Neural progenitor cell (in vitro differentiated cells): ENCODE measurements around the gene UBE2S. TPM values are rescaled to one million over a fixed set of nuclear protein-coding genes. Genes with fewer than 3 reads are reported as not detected.

Experiments
- DNase-seq: peaks from one replicate; pipeline ENCODE4 v3.0.0-alpha.2; 2016; ENCODE audit warnings: low spot score
- H2AFZ ChIP-seq: fragments of 200-600 bp; sonication (generic); replicated peaks from 2 replicates; pipeline ENCODE4 v1.6.1; 2016; ENCODE audit warnings: antibody characterized with exemption
- H3F3A ChIP-seq: fragments of 200-600 bp; sonication (generic); 2 replicates; pipeline ENCODE4 v1.6.1; 2016; ENCODE audit warnings: antibody characterized with exemption, low read depth
- H3K27ac ChIP-seq: fragments of 200-600 bp; sonication (generic); 2 replicates; pipeline ENCODE4 v1.5.1; 2016; ENCODE audit warnings: mild to moderate bottlenecking
- H3K27me3 ChIP-seq: fragments of 200-600 bp; sonication (generic); 2 replicates; pipeline ENCODE4 v1.6.1; 2016; ENCODE audit warnings: mild to moderate bottlenecking, moderate library complexity
- H3K36me3 ChIP-seq: fragments of 200-600 bp; sonication (generic); 2 replicates; pipeline ENCODE4 v1.5.1; 2016
- H3K4me1 ChIP-seq: fragments of 200-600 bp; sonication (generic); 2 replicates; pipeline ENCODE4 v1.6.1; 2016; ENCODE audit warnings: mixed run types
- H3K4me2 ChIP-seq: fragments of 200-600 bp; sonication (generic); 2 replicates; pipeline ENCODE4 v1.6.1; 2016
- H3K4me3 ChIP-seq: fragments of 200-600 bp; sonication (generic); 2 replicates; pipeline ENCODE4 v1.5.1; 2016
- H3K79me2 ChIP-seq: fragments of 200-600 bp; sonication (generic); 2 replicates; pipeline ENCODE4 v1.6.1; 2016; ENCODE audit warnings: low read depth
- H3K9ac ChIP-seq: fragments of 200-600 bp; sonication (generic); 2 replicates; pipeline ENCODE4 v1.6.1; 2016
- H3K9me3 ChIP-seq: fragments of 200-600 bp; sonication (generic); 2 replicates; pipeline ENCODE4 v1.5.1; 2016; ENCODE audit warnings: low read depth
- H4K20me1 ChIP-seq: fragments of 200-600 bp; sonication (generic); 2 replicates; pipeline ENCODE4 v1.6.1; 2016; ENCODE audit warnings: low read depth
- H3K27ac Mint-ChIP-seq: 3 replicates; pipeline ENCODE4 v1.8.0; 2021; ENCODE audit warnings: mixed read lengths
- H3K27me3 Mint-ChIP-seq: 2 replicates; pipeline ENCODE4 v1.8.0; 2022; ENCODE audit warnings: low read depth, mild to moderate bottlenecking, inconsistent platforms, moderate library complexity, mixed read lengths; ENCODE audit not compliant: insufficient read depth
- H3K36me3 Mint-ChIP-seq: 3 replicates; pipeline ENCODE4 v1.8.0; 2021; ENCODE audit warnings: mixed read lengths
- H3K4me1 Mint-ChIP-seq: 3 replicates; pipeline ENCODE4 v1.8.0; 2021; ENCODE audit warnings: mixed read lengths
- H3K4me3 Mint-ChIP-seq: 3 replicates; pipeline ENCODE4 v1.8.0; 2021; ENCODE audit warnings: mild to moderate bottlenecking, moderate library complexity, mixed read lengths
- H3K9me3 Mint-ChIP-seq: 3 replicates; pipeline ENCODE4 v1.8.0; 2020; ENCODE audit warnings: mixed read lengths
- EZH2 ChIP-seq: fragments of 200-600 bp; sonication (generic); IDR thresholded peaks from 2 replicates; pipeline ENCODE4 v1.6.1; 2017; ENCODE audit warnings: antibody characterized with exemption, mild to moderate bottlenecking, moderate library complexity
- EZH2phosphoT487 ChIP-seq: fragments of 200-600 bp; sonication (generic); IDR thresholded peaks from 2 replicates; pipeline ENCODE4 v1.6.1; 2017; ENCODE audit warnings: antibody characterized with exemption
- total RNA-seq: library from RNA; depleted of rRNA; stranded (reverse); fragments of >200 nt; gene quantifications from 2 replicates; pipeline ENCODE4 v1.2.3, GENCODE V29; 2015; ENCODE audit warnings: low replicate concordance
- TF ChIP-seq, protein P1 (sequence below): fragments of 200-600 bp; sonication (generic); IDR thresholded peaks from 2 replicates; pipeline ENCODE4 v1.5.1; 2017; ENCODE audit warnings: antibody characterized with exemption, mild to moderate bottlenecking

Gene UBE2S
- total RNA-seq, 1 donor from 2014 or later = 118 TPM

GRCh38 chr19:55454787-55455243 lies 47.2 kb upstream of the UBE2S start:
- H3F3A ChIP-seq = peaks cover 17% of the 10 kb centered on the region
- no peaks in the 10 kb centered on the region for H3K36me3 ChIP-seq
- H3K27me3 Mint-ChIP-seq = peaks cover 24% of the 10 kb centered on the region
- H4K20me1 ChIP-seq = peaks cover 20% of the 10 kb centered on the region
- peaks cover 35% of the 10 kb centered on the region for H3K27me3 ChIP-seq
- TF ChIP-seq, protein P1, sequence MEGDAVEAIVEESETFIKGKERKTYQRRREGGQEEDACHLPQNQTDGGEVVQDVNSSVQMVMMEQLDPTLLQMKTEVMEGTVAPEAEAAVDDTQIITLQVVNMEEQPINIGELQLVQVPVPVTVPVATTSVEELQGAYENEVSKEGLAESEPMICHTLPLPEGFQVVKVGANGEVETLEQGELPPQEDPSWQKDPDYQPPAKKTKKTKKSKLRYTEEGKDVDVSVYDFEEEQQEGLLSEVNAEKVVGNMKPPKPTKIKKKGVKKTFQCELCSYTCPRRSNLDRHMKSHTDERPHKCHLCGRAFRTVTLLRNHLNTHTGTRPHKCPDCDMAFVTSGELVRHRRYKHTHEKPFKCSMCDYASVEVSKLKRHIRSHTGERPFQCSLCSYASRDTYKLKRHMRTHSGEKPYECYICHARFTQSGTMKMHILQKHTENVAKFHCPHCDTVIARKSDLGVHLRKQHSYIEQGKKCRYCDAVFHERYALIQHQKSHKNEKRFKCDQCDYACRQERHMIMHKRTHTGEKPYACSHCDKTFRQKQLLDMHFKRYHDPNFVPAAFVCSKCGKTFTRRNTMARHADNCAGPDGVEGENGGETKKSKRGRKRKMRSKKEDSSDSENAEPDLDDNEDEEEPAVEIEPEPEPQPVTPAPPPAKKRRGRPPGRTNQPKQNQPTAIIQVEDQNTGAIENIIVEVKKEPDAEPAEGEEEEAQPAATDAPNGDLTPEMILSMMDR = peak; percentile 78
- TF ChIP-seq EZH2 (no peak), EZH2phosphoT487 (no peak)
- peaks cover 30% of the 10 kb centered on the region for H3K4me1 Mint-ChIP-seq
- no peak overlapping the region for H2AFZ ChIP-seq
- H3K4me2 ChIP-seq = no peak overlapping the region
- H3K9ac ChIP-seq = no peak overlapping the region
- no peaks in the 10 kb centered on the region for H3K79me2 ChIP-seq
- DNase-seq = peak; percentile 71
- peaks cover 14% of the 10 kb centered on the region for H3K4me1 ChIP-seq
- no peaks in the 10 kb centered on the region for H3K36me3 Mint-ChIP-seq
- no peak overlapping the region for H3K27ac ChIP-seq
- H3K9me3 Mint-ChIP-seq = no peaks in the 10 kb centered on the region
- H3K4me3 Mint-ChIP-seq = no peak overlapping the region
- no peak overlapping the region for H3K4me3 ChIP-seq
- no peak overlapping the region for H3K27ac Mint-ChIP-seq
- no peaks in the 10 kb centered on the region for H3K9me3 ChIP-seq

GRCh38 chr19:55453511-55454260 lies 46.1 kb upstream of the UBE2S start:
- no peaks in the 10 kb centered on the region for H3K79me2 ChIP-seq
- H3F3A ChIP-seq = peaks cover 14% of the 10 kb centered on the region
- H3K27me3 ChIP-seq = peaks cover 46% of the 10 kb centered on the region
- H4K20me1 ChIP-seq = peaks cover 20% of the 10 kb centered on the region
- H3K4me3 ChIP-seq = no peak overlapping the region
- Mint-ChIP-seq H3K27me3 (peaks cover 26% of the 10 kb centered on the region), H3K4me1 (peaks cover 21% of the 10 kb centered on the region), H3K36me3 (no peaks in the 10 kb centered on the region), H3K27ac (no peak overlapping the region), H3K4me3 (peak overlapping the region; percentile 63), H3K9me3 (no peaks in the 10 kb centered on the region)
- TF ChIP-seq EZH2phosphoT487 = no peak
- TF ChIP-seq, protein P1 = no peak
- TF ChIP-seq EZH2 = no peak
- no peaks in the 10 kb centered on the region for H3K9me3 ChIP-seq
- no peak for DNase-seq
- no peak overlapping the region for H3K9ac ChIP-seq
- no peaks in the 10 kb centered on the region for H3K36me3 ChIP-seq
- H3K27ac ChIP-seq = no peak overlapping the region
- H3K4me2 ChIP-seq = no peak overlapping the region
- no peak overlapping the region for H2AFZ ChIP-seq
- H3K4me1 ChIP-seq = peaks cover 11% of the 10 kb centered on the region

GRCh38 chr19:55452749-55453346 lies 45.3 kb upstream of the UBE2S start:
- Mint-ChIP-seq H3K27me3 (peaks cover 26% of the 10 kb centered on the region), H3K27ac (no peak overlapping the region), H3K4me3 (peak overlapping the region; percentile 63), H3K4me1 (peaks cover 15% of the 10 kb centered on the region), H3K9me3 (no peaks in the 10 kb centered on the region), H3K36me3 (no peaks in the 10 kb centered on the region)
- Histone ChIP-seq H3F3A (peaks cover 14% of the 10 kb centered on the region), H3K9me3 (no peaks in the 10 kb centered on the region), H4K20me1 (peaks cover 20% of the 10 kb centered on the region), H3K79me2 (no peaks in the 10 kb centered on the region), H3K4me1 (peaks cover 11% of the 10 kb centered on the region), H3K9ac (no peak overlapping the region), H3K36me3 (no peaks in the 10 kb centered on the region), H3K27ac (no peak overlapping the region), H2AFZ (no peak overlapping the region), H3K4me2 (peak overlapping the region; percentile 90), H3K4me3 (peak overlapping the region; percentile 53), H3K27me3 (peaks cover 54% of the 10 kb centered on the region)
- peak; percentile 94 for DNase-seq
- TF ChIP-seq, protein P1 = no peak
- TF ChIP-seq EZH2phosphoT487 (no peak), EZH2 (no peak)
